Stimulated activated effector memory CD8-positive, alpha-beta T cell treated with anti-CD3 and anti-CD28 coated beads, Interleukin-12 subunit alpha, Interleukin-12 subunit beta, amount 100 ng/mL, for 72 hours (primary cell): ENCODE measurements around the gene DHFR2.
"Not testable (repeated sequence)": the region's sequence is repeated elsewhere in the genome, so short reads cannot be mapped to it uniquely, and the experiment has no call there.

ENCODE experiments used
- ATAC-seq: fragments of 150-1000 bp; cut with Tn5 transposase; 2 replicates; pipeline ENCODE4 v1.10.0; 2021
- DNase-seq, 2 donors: peaks; one replicate each; pipeline ENCODE4 v3.0.0; 2021 to 2022; ENCODE audit warnings: low spot score in 2 of 2
- H3K27ac Mint-ChIP-seq: one replicate; pipeline ENCODE4 v1.8.0; 2022; ENCODE audit warnings: mild to moderate bottlenecking, mixed read lengths
- H3K36me3 Mint-ChIP-seq: one replicate; pipeline ENCODE4 v1.8.0; 2022; ENCODE audit warnings: mild to moderate bottlenecking, mixed read lengths
- H3K4me1 Mint-ChIP-seq: one replicate; pipeline ENCODE4 v1.8.0; 2022; ENCODE audit warnings: mixed read lengths
- H3K4me3 Mint-ChIP-seq: one replicate; pipeline ENCODE4 v1.8.0; 2022; ENCODE audit warnings: mild to moderate bottlenecking, mixed read lengths
- H3K9me3 Mint-ChIP-seq: one replicate; pipeline ENCODE4 v1.8.0; 2022; ENCODE audit warnings: mixed read lengths

DHFR2 gene

DNA sequence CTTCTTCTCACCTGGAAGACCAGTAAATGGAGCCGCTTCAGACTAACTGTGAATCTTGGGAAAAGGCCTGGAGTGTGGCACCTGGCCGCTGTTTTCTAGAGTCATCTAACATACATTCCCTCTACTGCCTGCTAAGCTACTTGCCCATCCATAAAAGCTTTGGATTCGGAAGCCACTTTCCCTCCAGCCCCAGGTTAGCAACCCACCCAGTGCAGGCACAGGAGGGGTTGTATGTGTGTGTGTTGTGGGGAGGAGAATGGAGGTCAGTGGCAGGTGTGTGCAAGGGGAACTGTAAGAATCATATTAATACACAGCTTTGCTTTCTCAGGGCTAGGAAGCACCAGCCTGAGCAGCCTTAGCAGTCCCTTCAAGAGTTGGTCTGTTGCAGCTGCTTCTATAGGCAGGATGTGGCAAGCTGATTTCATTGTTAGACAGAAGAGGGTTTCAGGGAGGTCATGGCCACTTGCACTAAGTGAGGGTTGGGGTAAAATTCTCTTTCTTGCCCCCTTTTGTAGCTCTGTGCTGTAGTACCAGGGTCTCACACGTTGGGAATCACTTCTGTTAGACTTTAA lies 9.1 kb upstream of the DHFR2 start:
- H3K9me3 Mint-ChIP-seq: no peaks in the 10 kb centered on the region
- H3K4me1 Mint-ChIP-seq: peaks cover 59% of the 10 kb centered on the region
- DNase-seq (no peak), ATAC-seq (peak; percentile 85)
- peaks cover 48% of the 10 kb centered on the region for H3K36me3 Mint-ChIP-seq
- H3K4me3 Mint-ChIP-seq: no peak overlapping the region
- H3K27ac Mint-ChIP-seq: peak overlapping the region; percentile 60

DNA sequence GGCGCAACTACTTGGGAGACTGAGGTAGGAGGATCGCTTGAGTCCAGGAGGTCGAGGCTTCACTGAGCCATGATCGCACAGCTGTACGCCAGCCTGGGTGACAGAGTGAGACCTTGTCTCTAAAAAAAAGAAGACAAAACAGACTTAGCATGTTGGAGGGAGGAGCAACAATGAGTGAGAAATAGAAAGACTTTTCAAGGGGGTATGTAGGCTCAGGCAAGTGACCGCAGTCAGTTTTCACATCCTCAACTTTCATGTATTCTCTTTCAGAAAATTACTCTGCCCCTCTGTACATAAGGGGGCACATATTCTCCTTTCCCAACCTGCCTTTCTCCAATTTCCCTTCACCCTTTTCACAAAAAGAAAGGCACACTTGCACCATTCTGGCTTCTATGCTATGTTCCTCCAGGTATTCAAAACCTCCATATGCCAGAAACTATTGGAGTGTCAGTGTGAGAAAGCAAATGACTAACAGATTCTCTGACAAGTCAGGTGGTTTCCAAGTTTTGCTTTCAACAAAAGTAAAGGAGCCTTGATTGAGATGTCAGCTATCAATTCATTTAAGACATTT lies 7.7 kb upstream of the DHFR2 start:
- no peak for DNase-seq
- Mint-ChIP-seq H3K9me3 (no peaks in the 10 kb centered on the region), H3K4me3 (no peak overlapping the region), H3K4me1 (peaks cover 68% of the 10 kb centered on the region), H3K27ac (peak overlapping the region; percentile 60), H3K36me3 (peaks cover 58% of the 10 kb centered on the region)
- peak; percentile 59 for ATAC-seq

DNA sequence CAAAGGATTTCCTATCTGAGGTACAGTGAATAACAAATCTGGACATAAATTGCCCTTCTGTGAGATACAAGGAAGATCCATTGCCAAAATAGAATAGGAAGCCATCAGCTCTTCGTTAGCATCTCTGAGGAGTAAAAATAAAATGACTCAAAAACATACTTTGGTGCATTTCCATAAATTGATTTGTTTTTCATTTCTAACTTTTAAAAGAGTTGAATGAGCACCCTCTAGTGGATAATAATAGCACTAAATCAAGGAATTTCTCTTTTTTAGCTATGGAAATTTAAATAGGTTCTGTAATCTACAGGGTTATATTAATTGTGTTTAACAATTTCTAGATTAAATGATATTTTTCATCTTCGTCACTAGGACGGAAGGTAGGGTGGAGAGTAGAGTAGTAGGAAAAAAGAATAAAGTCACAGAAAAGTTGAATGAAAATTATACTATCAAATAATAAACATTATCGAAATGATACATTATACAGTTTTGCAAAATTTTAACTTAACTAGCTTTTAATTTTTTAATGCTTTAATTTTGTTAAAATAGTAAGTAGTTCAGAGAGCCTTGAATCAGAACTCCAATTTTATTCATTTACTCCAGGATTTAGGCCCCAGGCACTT lies 6.6 kb upstream of the DHFR2 start:
- Mint-ChIP-seq H3K36me3 (peaks cover 62% of the 10 kb centered on the region), H3K4me3 (no peak overlapping the region), H3K9me3 (no peaks in the 10 kb centered on the region), H3K27ac (no peak overlapping the region), H3K4me1 (peaks cover 70% of the 10 kb centered on the region)
- ATAC-seq (no peak), DNase-seq (no peak)

DNA sequence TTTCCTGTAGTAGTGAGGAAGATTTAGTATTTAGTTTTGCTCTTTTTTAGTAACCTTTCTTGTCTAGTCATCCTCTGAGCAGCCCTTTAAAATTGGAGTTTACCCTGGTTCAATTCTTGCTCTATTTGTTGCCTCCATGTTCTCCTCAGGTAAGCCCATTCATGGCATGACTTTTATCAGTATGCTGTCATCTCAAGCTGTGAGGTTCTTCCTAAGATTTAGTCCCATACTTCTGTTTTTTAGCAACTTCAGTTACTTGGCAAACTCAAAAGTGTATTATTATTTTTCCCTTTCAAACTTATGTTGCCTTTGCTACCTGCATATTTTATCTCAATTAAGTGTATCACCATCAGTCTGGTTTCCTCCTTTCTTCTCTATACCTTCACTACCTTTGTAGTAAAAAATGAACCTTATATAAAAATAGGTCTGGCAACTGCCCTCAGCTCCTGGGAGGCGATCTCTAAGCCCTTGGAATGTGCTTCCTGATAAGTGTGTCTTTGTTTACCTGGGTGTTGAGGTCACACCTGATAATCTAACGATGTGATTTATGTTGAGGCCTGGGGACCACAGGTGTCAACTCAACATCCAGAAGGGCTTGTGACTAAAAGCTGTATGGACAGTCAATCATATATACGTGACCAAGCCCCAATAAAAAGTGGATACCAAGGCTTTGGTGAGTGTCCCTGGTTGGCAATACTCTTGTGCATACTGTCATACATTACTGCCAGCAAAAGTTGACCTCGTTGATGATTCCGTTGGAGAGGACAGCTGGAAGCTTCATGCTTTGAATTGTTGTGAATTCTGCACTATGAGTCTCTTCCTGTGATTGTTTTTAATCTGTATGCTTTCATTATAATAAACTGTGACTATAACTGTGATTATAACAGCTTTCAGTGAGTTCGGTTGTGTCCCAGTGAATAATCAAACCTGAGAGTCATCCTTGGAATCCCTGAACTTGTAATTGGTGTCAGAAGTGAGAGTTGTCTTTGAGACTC lies 4.1 kb upstream of the DHFR2 start:
- Mint-ChIP-seq H3K4me3 (no peak overlapping the region), H3K27ac (peak overlapping the region; percentile 84), H3K9me3 (no peaks in the 10 kb centered on the region), H3K4me1 (peaks cover 63% of the 10 kb centered on the region), H3K36me3 (peaks cover 77% of the 10 kb centered on the region)
- ATAC-seq (no peak), DNase-seq (no peak)

DNA sequence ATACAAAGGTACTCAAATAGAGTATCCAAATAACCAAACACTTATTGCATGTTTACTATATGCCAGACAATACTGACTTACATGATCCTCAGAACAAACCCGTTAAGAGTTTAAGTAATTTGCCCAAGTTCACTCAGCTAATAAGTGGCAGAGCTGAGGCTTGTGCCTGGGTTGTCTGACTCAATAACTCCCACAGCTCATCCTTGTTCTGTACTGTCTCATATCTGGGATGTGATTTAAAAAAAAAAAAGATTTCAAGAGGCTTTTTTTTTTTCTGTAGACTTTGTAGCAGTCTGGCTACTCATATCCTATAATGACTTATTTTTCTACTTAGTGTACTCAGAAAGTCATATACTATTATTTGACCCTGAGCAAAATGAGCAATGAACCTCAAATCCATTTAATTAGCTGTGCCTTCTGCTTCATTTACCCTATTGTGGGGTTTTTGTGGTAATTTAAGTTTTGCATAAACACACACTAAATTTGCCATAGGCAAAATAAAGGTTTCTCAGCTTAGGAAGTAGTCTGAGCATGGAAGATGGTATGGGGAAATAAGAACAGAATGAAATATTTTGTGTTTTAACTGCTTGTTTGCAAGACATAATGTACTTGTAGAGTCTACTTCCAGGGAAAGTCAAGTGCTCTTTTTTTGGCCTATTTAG lies 3.2 kb upstream of the DHFR2 start:
- peak; percentile 62 for ATAC-seq
- Mint-ChIP-seq H3K27ac (peak overlapping the region; percentile 84), H3K4me3 (no peak overlapping the region), H3K36me3 (peaks cover 71% of the 10 kb centered on the region), H3K9me3 (no peaks in the 10 kb centered on the region), H3K4me1 (peaks cover 55% of the 10 kb centered on the region)
- DNase-seq: no peak

DNA sequence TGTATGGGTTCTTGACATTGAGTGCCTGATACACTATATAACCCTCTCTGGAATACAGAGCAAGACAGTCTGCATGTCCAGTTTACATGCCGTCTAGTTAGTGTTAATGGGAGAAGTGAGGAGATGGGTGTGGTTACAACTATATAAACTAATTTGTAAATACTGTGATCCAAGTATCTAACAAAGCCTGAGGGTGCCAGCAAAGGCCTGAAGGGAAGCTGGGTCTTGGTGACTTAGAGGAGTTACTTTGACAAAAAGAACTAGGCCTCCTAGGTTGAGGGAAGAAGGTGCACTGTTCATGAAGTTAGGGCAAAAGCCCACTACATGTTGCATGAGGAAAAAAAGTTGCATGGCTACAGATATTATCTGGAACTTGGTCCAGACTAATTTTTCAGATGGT lies 2.4 kb upstream of the DHFR2 start:
- Mint-ChIP-seq H3K9me3 (no peaks in the 10 kb centered on the region), H3K4me3 (peak overlapping the region; percentile 95), H3K27ac (peak overlapping the region; percentile 65), H3K4me1 (peaks cover 47% of the 10 kb centered on the region), H3K36me3 (peaks cover 77% of the 10 kb centered on the region)
- no peak for ATAC-seq
- DNase-seq: no peak

DNA sequence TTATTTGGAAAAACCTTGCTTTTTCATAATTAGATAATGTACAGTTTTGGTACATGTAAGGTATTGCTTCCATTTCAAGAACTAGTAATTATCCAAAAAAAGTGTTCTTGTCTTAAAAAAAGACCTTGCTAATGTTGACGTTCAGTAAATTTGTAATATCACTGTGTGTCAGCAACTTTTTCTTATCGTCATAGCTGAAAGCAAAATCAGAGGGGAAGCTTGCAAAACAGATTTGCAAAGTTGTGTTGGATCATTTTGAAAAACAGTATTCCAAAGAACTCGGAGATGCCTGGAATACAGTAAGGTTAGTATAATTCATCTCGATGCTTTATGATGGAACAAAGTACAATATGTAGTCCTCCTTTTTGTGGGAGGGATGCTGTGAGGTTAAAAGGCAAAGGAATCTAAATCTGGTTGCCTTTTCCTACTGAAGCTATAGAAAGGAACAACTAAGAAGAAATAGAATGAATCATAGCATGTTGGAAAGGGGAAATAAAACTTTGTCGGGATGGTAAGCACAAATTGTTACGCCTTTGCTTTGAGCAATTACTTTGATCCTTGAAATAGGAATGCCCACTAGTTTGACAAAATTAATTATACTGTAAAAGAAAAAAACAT lies 1.6 kb upstream of the DHFR2 start:
- DNase-seq: no peak
- ATAC-seq: no peak
- Mint-ChIP-seq H3K9me3 (no peaks in the 10 kb centered on the region), H3K27ac (peak overlapping the region; percentile 100), H3K4me3 (peak overlapping the region; percentile 95), H3K4me1 (peaks cover 45% of the 10 kb centered on the region), H3K36me3 (peaks cover 85% of the 10 kb centered on the region)

DNA sequence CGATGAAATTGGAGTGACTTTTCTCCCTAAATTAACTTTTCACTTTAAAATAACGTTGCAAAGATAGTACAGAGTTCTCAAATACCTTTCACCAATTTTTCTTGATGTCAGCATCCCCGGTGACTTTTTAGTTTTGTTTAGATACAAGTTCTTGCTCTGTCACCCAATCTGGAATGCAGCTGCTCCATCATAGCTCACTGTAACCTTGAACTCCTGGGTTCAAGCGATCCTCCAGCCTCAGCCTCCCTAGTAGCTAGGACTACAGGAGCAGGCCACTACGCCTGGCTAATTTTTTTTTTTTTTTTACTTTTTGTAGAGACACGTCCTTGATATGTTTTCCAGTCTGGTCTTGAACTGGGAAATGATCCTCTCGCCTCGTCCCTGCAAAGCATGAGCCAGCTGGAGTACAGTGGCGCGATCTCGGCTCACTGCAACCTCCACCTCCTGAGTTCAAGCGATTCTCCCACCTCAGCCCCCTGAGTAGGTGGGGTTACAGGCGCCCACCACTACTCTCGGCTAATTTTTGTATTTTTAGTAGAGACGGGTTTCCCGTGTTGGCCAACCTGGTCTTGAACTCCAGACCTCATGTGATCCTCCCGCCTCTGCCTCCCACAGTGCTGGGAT lies 892 bp upstream of the DHFR2 start:
- H3K36me3 Mint-ChIP-seq: peaks cover 88% of the 10 kb centered on the region
- no peak for ATAC-seq
- H3K4me1 Mint-ChIP-seq: peaks cover 40% of the 10 kb centered on the region
- H3K4me3 Mint-ChIP-seq: peak overlapping the region; percentile 95
- no peak for DNase-seq
- H3K9me3 Mint-ChIP-seq: no peaks in the 10 kb centered on the region
- peak overlapping the region; percentile 100 for H3K27ac Mint-ChIP-seq

DNA sequence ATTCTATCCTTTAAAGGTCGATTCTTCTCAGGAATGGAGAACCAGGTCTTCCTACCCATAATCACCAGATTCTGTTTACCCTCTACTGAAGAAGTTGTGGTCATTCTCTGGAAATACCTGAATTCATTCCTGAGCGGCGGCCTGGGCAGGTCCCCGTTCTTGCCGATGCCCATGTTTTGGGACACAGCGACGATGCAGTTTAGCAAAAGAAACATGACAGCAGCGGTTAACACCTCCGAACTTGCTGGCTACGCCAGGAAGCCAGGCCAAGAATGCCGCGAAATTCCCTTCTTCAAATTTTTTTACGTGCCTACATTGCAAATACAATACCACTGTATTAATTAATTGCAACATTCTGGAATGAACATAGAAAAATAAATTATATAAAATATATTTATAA lies 1.4 kb downstream of the DHFR2 start:
- Mint-ChIP-seq H3K4me3 (no peak overlapping the region), H3K4me1 (peaks cover 22% of the 10 kb centered on the region), H3K9me3 (no peaks in the 10 kb centered on the region), H3K36me3 (peaks cover 65% of the 10 kb centered on the region), H3K27ac (no peak overlapping the region)
- no peak for ATAC-seq
- no peak for DNase-seq

DNA sequence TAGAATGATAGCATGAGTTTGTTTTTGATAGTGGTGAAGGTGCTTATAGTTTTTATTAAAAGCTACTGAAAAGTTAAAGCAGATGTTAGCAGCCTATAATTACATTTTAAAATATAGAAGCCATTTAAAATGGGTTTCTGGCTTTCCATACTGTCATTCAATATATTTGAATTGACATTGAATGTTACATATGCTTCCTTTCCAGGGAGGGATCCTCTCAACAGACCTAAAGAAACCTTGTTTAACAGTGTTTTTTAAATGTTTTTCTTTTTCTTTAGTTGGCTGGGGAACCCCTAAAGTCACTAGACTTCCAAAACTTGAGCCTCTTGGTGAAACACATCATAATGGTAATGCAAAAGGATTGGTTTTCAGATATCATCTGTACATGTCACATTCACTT lies 12.2 kb downstream of the DHFR2 start:
- peaks cover 5% of the 10 kb centered on the region for H3K36me3 Mint-ChIP-seq
- H3K9me3 Mint-ChIP-seq: no peaks in the 10 kb centered on the region
- H3K4me1 Mint-ChIP-seq: no peaks in the 10 kb centered on the region

DNA sequence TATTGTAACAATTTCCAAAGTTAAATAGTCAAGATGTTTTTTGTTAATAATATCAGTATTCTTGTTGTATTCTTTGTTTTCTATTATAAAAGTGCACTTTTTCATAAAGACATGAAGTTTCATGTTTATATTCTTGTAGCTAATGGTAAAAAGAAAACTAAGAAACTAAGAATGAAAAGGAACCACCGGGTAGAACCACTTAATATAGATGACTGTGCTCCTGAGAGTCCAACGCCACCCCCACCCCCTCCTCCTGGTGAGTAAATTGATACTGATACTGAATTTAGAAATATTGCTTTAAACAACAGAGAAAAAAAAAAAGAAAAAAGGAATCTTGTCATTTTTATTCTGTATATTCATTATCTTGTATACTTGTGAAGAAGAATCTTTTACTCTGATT lies 13.4 kb downstream of the DHFR2 start:
- no peak overlapping the region for H3K27ac Mint-ChIP-seq
- peaks cover 16% of the 10 kb centered on the region for H3K36me3 Mint-ChIP-seq
- ATAC-seq (peak; percentile 49), DNase-seq (no peak)
- H3K9me3 Mint-ChIP-seq: no peaks in the 10 kb centered on the region
- no peaks in the 10 kb centered on the region for H3K4me1 Mint-ChIP-seq
- no peak overlapping the region for H3K4me3 Mint-ChIP-seq

More for the DNA sequence above, 12.2 kb downstream of the DHFR2 start:
- H3K27ac Mint-ChIP-seq: no peak overlapping the region
- ATAC-seq (no peak), DNase-seq (no peak)
- no peak overlapping the region for H3K4me3 Mint-ChIP-seq

DNA sequence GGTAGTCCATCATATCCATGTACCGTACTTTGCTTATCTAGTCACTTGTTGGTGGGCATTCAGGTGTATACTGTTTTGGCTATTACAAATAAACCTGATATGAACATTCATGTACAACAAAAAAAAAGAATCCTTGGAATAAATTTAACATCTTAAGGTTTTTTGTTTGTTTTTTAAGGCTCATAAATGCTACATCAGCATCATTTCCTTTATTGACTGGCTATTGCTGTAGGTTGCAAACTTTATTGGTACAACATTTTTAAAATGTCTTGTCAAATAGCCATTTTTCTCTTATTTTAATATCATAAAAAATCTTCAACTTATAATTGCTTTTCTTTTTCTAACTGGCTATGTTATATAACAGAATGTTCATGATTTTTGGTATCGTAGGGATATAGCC lies 16.2 kb downstream of the DHFR2 start:
- Mint-ChIP-seq H3K27ac (no peak overlapping the region), H3K9me3 (no peaks in the 10 kb centered on the region), H3K4me1 (no peaks in the 10 kb centered on the region), H3K36me3 (peaks cover 19% of the 10 kb centered on the region), H3K4me3 (no peak overlapping the region)
- DNase-seq: no peak
- no peak for ATAC-seq

DNA sequence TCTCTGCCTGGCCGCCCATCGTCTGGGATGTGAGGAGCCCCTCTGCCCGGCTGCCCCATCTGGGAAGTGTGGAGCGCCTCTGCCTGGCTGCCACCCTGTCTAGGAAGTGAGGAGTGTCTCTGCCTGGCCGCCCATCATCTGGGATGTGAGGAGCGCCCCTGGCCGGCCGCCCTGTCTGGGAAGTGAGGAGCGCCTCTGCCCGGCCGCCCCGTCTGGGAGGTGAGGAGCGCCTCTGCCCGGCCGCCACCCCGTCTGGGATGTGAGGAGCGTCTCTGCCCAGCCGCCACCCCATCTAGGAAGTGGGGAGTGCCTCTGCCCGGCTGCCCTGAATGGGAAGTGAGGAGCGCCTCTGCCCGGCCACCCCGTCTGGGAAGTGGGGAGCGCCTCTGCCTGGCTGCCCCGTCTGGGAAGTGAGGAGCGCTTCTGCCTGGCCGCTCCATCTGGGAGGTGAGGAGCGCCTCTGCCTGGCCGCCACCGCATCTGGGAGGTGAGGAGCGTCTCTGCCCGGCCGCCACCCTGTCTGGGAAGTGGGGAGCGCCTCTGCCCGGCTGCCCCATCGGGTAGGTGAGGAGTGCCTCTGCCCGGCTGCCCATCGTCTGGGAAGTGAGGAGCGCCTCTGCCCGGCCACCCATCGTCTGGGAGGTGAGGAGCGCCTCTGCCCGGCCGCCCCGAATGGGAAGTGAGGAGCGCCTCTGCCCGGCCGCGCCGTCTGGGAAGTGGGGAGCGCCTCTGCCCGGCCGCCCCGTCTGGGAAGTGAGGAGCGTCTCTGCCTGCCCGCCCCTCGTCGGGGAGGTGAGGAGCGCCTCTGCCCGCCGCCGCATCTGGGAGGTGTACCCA lies 18.4 kb downstream of the DHFR2 start:
- H3K4me3 Mint-ChIP-seq, H3K9me3 Mint-ChIP-seq, H3K4me1 Mint-ChIP-seq, DNase-seq, ATAC-seq: not testable (repeated sequence)
- peaks cover 19% of the 10 kb centered on the region for H3K36me3 Mint-ChIP-seq
- peak overlapping the region; percentile 51 for H3K27ac Mint-ChIP-seq

DNA sequence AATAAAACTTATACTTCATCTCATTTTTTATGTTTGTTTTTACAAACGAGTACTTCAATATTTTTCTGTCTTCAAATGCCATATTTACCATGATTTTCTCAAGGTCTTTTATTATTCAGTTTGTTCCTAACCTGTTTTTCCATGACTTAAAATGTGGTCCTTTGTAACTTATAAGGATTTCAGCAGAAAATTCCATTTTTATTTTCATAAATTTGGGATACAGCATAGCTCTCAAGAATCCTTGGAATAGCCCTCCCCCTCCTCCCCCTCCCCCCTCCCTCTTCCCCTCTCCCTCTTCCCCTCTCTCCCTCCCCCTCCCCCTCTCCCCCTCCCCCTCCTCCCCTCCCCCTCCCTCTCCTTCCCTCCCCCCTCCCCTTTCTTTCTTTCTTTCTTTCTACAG lies 19.4 kb downstream of the DHFR2 start:
- ATAC-seq: no peak
- Mint-ChIP-seq H3K9me3 (no peaks in the 10 kb centered on the region), H3K36me3 (peaks cover 19% of the 10 kb centered on the region), H3K4me3 (no peak overlapping the region), H3K27ac (peak overlapping the region; percentile 51), H3K4me1 (no peaks in the 10 kb centered on the region)
- no peak for DNase-seq
